Adrenal gland (tissue), 12 donors: ENCODE measurements around the gene LMAN2. TPM values are rescaled to one million over a fixed set of nuclear protein-coding genes. Genes with fewer than 3 reads are reported as not detected.

Source experiments
- DNase-seq, 7 donors: peaks; one replicate each; pipeline ENCODE4 v3.0.0-alpha.2; 2019 to 2020
- H3K27ac ChIP-seq, 5 donors: fragments of 200-600 bp; sonication (generic) in 4 of 5; 1 replicate in 3 of 5; 2 replicates in 2 of 5; pipeline versions ENCODE4 v1.5.1 to v1.8.0; 2016 to 2020; ENCODE audit warnings: mild to moderate bottlenecking in 1 of 5
- H3K27me3 ChIP-seq: fragments of 200-600 bp; 2 replicates; pipeline ENCODE4 v1.8.0; 2021
- H3K36me3 ChIP-seq, 2 donors: fragments of 200-600 bp; replicated peaks in 1 of 2; 1 replicate in 1 of 2; 2 replicates in 1 of 2; pipeline versions ENCODE4 v1.5.1 to v1.8.0; 2018 to 2022
- H3K4me1 ChIP-seq, 2 donors: fragments of 200-600 bp; replicated peaks in 1 of 2; 1 replicate in 1 of 2; 2 replicates in 1 of 2; pipeline versions ENCODE4 v1.5.1 to v1.8.0; 2018 to 2021
- H3K4me3 ChIP-seq, 4 donors: fragments of 200-600 bp; sonication (generic) in 3 of 4; one replicate each; pipeline ENCODE4 v1.5.1; 2016 to 2018
- H3K9me3 ChIP-seq, 3 donors: fragments of 200-600 bp; sonication (generic) in 1 of 3; replicated peaks in 1 of 3; 1 replicate in 2 of 3; 2 replicates in 1 of 3; pipeline versions ENCODE4 v1.5.1 to v1.8.0; 2016 to 2021
- POLR2A ChIP-seq, 2 donors: fragments of 450-650 bp; IDR thresholded peaks; one replicate each; pipeline ENCODE4 v1.6.1; 2017; ENCODE audit warnings: antibody characterized with exemption in 2 of 2, mild to moderate bottlenecking in 2 of 2, moderate library complexity in 1 of 2
- WGBS, 4 donors: extraction: QIAGEN DNeasy Blood & Tissue Kit in 2 of 4; methylation state at CpG; one replicate each; pipeline versions ENCODE4 v1.1.5 to v1.1.7; 2013 to 2017; 5-methylcytosine and 5-hydroxymethylcytosine counted together
- intact Hi-C, 2 donors: fragments of 100-400 bp; cut with DNase I; formaldehyde crosslinking; loops; one replicate each; pipeline versions ENCODE4 v1.14.1 to v1.15.0; 2022 to 2023
- polyA plus RNA-seq, 3 donors: library from polyadenylated mRNA; stranded (reverse); fragments of 200-250 nt in 2 of 3; fragments of 350-450 nt in 1 of 3; fragmentation: Illumina TruSeq in 1 of 3; extraction: RNeasy Lipid Tissue Mini Kit (QIAGEN cat#74804) in 1 of 3; gene quantifications; one replicate each; pipeline ENCODE4 v1.2.3, GENCODE V29; 2013 to 2014
- total RNA-seq, 9 donors: library from RNA; depleted of rRNA in 4 of 9; stranded (reverse); fragments of >200 nt in 4 of 9; fragments of 120-200 nt in 1 of 9; fragmentation: NEBNext Ultra II Directional in 1 of 9; extraction: Animal tissue kit (Norgen Biotek cat#: 25700) in 1 of 9; gene quantifications; one replicate each; pipeline versions ENCODE4 v1.1.0 to v1.2.4, GENCODE V29; 2013 to 2023
- TF ChIP-seq, protein P1 (sequence below), 6 experiments: fragments of 450-650 bp in 4 of 6; fragments of 200-600 bp in 2 of 6; sonication (generic) in 1 of 6; IDR thresholded peaks; 1 replicate in 5 of 6; 2 replicates in 1 of 6; pipeline versions ENCODE4 v1.5.1 to v1.8.0; 2016 to 2021; ENCODE audit warnings: antibody characterized with exemption in 6 of 6, mild to moderate bottlenecking in 2 of 6, moderate library complexity in 1 of 6
- donor health status: healthy with polysubstance abuse.
- donor health status: Bipolar disorder and iron deficiency.
- donor health status: DM: yes; HTN: yes; CAD: no.
- donor health status: DM: no; HTN: no; CAD: no.
- donor health status: DM: no; HTN: no; CAD: no.
- donor health status: DM: yes; HTN: yes; CAD: no.

LMAN2 gene
- total and polyA plus RNA-seq, 12 donors = 85.7 to 398 (median 150) TPM

DNA sequence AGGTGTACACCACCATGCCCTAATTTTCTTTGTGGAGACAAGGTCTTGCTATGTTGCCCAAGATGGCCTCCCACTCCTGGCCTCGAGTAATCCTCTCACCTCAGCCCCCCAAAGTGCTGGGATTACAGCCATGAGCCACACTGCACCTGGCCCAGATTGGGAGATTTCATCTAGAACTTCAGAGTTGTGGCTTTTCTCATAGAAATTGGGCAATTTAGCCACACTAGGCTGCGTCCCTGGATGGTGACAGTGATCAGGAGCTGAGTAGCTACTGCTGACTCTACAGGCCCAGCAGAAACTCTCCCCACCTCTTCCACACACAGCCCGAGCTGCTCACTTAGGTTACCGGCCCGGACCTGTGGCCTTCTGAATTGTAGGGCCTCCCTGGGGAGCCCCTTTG lies 41.3 kb upstream of the LMAN2 start:
- Histone ChIP-seq H3K4me3 (no peak overlapping the region), H3K9me3 (no peaks in the 10 kb centered on the region), H3K4me1 (no peaks in the 10 kb centered on the region), H3K36me3 (no peaks in the 10 kb centered on the region), H3K27me3 (peaks cover 7% of the 10 kb centered on the region), H3K27ac (no peak overlapping the region)
- DNase-seq = no peak
- TF ChIP-seq, protein P1, sequence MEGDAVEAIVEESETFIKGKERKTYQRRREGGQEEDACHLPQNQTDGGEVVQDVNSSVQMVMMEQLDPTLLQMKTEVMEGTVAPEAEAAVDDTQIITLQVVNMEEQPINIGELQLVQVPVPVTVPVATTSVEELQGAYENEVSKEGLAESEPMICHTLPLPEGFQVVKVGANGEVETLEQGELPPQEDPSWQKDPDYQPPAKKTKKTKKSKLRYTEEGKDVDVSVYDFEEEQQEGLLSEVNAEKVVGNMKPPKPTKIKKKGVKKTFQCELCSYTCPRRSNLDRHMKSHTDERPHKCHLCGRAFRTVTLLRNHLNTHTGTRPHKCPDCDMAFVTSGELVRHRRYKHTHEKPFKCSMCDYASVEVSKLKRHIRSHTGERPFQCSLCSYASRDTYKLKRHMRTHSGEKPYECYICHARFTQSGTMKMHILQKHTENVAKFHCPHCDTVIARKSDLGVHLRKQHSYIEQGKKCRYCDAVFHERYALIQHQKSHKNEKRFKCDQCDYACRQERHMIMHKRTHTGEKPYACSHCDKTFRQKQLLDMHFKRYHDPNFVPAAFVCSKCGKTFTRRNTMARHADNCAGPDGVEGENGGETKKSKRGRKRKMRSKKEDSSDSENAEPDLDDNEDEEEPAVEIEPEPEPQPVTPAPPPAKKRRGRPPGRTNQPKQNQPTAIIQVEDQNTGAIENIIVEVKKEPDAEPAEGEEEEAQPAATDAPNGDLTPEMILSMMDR (IDR thresholded peaks at IDR 0.05) = no peak
- TF ChIP-seq POLR2A (IDR thresholded peaks at IDR 0.05) = no peak
- intact Hi-C loops = loop anchor here (5.0 kb wide), 2 partner anchors 65 to 110 kb away; no protein-coding TSS in a partner anchor
- WGBS, 4 donors = 71 to 80% (median 78%) methylated on average over 5 of the region's 5 CpGs

DNA sequence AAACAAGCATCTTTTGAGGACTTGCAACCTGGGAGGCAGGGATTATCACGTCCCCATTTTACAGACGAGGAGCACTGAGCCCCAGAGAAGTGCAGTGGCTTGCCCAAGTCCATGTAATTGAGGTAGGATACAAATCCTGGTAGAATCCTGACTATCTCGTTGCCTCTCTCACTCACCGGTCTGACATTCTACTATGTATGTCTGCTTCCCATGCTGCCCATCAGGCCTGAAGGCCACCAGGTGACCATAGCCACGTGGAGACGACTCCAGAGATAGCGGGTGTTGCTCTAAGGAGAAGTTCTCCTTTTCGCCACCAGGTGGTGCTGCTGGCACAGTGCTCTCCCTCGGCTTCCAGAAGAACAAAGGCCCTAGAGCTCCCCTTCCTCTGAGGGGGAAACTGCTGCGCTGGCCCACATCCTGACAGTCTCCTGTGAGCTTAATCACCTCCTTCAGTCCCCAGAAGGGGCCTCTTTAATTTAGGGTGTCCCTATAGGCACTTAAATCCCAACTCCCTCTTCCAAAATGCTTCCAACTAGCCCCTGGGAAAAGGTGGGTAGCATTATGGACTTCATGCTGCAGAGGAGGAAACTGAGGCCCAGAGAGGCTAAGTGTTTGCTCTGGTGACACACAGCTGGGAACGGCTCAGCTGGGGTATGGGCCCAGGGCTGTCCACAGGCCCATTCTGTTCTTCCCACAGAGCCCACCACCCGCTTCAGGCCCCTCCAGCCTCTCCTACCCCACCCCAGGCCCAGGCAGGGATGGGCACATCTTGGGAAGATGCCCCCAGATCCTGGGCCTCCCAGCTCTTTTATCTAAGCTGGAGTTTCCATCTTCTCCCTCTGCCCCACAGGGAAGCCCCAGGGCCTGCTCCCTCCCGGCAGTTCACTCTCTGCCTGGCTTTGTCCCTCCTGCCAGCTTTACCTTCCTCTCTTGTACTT lies 39.2 kb upstream of the LMAN2 start:
- 19 to 25% (median 24%) methylated on average over 10 to 13 of the region's 13 CpGs for WGBS, 4 donors
- H3K36me3 ChIP-seq = no peaks in the 10 kb centered on the region
- intact Hi-C loops = loop anchor here (5.0 kb wide), 2 partner anchors 67 to 112 kb away; no protein-coding TSS in a partner anchor
- peaks cover 3% of the 10 kb centered on the region for H3K27me3 ChIP-seq
- H3K4me3 ChIP-seq = no peak overlapping the region
- H3K9me3 ChIP-seq = no peaks in the 10 kb centered on the region
- DNase-seq = peak; percentile 72 to 94 (median 85)
- TF ChIP-seq POLR2A (IDR thresholded peaks at IDR 0.05) = no peak
- TF ChIP-seq, protein P1 (IDR thresholded peaks at IDR 0.05) = peak; percentile 96 to 99 (median 97)
- no peaks in the 10 kb centered on the region for H3K4me1 ChIP-seq
- H3K27ac ChIP-seq = no peak overlapping the region

DNA sequence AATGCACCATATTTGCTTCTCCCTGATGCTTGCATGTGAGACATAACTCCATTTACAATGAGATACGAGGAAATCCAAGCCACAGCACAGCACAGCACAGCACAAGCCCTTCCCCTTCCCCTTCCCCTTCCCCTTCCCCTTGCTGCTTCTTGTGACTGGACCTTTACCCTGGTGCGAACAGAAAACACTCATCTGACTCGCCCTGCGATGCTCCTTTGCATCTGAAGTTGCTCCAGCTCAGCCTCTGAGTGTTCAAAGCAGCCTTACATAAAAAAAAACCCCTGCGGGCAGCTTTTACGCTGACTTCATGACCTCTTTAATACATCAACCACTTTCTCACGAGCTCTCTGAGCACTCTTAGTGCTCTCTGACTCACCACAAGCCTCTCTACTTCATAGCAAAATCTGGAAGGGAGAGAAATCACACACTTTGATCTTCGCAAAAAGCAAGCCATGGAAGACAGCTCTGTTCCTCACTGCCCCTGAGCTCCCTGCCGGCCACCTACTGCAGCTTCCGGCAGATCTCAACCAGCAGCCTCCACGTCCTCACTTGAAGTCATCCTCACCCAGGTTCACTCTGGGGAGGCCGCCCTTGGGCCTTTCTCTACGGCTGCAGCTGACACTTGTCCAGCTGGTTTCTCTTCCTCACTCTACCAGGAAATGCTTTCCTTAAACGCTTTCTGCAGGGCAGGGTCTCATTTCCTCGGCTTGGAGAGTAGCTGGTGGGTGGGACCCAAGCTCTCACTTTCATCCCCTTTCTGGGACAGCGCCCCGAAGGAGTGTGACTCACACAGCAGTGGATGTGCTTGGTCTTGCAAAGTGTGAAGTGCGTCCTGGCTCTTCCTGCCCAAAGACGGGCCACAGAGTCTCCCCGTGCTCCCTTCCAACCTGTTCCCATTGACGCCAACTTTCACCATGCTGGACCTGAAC lies 38.0 kb upstream of the LMAN2 start:
- Histone ChIP-seq H3K27me3 (peaks cover 3% of the 10 kb centered on the region), H3K4me1 (no peaks in the 10 kb centered on the region), H3K9me3 (no peaks in the 10 kb centered on the region), H3K4me3 (no peak overlapping the region), H3K27ac (no peak overlapping the region), H3K36me3 (no peaks in the 10 kb centered on the region)
- intact Hi-C loops = loop anchor here (5.0 to 10.0 kb wide), 3 partner anchors 68 to 113 kb away; partner anchors contain the start of gene MXD3 (in 1 of the 2)
- TF ChIP-seq, protein P1 (IDR thresholded peaks at IDR 0.05) = no peak
- TF ChIP-seq POLR2A (IDR thresholded peaks at IDR 0.05) = no peak
- DNase-seq = peak in 2 of 7 donors; percentile 27 to 29
- WGBS, 4 donors = 38 to 47% (median 45%) methylated on average over 15 to 21 of the region's 21 CpGs
